MCF 10A (cell line): ENCODE results near the gene CNR1. TPM values are rescaled to one million over a fixed set of nuclear protein-coding genes. Genes with fewer than 3 reads are reported as not detected.
A peak's percentile ranks its signal among the peaks of the same experiment; 100 is the strongest.
"Not testable (repeated sequence)": the region's sequence is repeated elsewhere in the genome, so short reads cannot be mapped to it uniquely, and the experiment has no call there.

Source experiments
- Bru-seq: library from RNA; stranded (reverse); fragments of 400-500 nt; gene quantifications from one replicate; lab custom pipeline; 2021; lab: Mats Ljungman, UMichigan
- BruChase-seq, 2 experiments: library from RNA; stranded (reverse); fragments of 400-500 nt; gene quantifications; one replicate each; lab custom pipeline; 2021; lab: Mats Ljungman, UMichigan
- BruUV-seq: library from RNA; stranded (reverse); fragments of 400-500 nt; replicated peaks from 2 replicates; lab custom pipeline; 2021; lab: Mats Ljungman, UMichigan
- CTCF ChIA-PET: fragments of 300-600 bp; sonication (Branson Sonifier 250); formaldehyde crosslinking; extraction: SDS; loops from one replicate; lab custom pipeline; 2021; ENCODE audit warnings: antibody characterized with exemption, inconsistent platforms; lab: Yijun Ruan, JAX
- POLR2A ChIA-PET: fragments of 300-600, 350-650 bp; sonication (Branson Sonifier 250); formaldehyde crosslinking; extraction: SDS; loops from one replicate; lab custom pipeline; 2020; ENCODE audit warnings: antibody characterized with exemption, inconsistent platforms; lab: Yijun Ruan, JAX
- DNase-seq: peaks from one replicate; pipeline ENCODE4 v3.0.0-alpha.2; 2018; ENCODE audit not compliant: unreplicated experiment
- H3K27ac Mint-ChIP-seq: one replicate; pipeline ENCODE4 v1.8.0; 2022; ENCODE audit warnings: mild to moderate bottlenecking, low read depth, mixed read lengths; ENCODE audit not compliant: unreplicated experiment
- H3K27me3 Mint-ChIP-seq: one replicate; pipeline ENCODE4 v1.8.0; 2022; ENCODE audit warnings: mixed read lengths; ENCODE audit not compliant: insufficient read depth, unreplicated experiment
- H3K36me3 Mint-ChIP-seq: one replicate; pipeline ENCODE4 v1.8.0; 2022; ENCODE audit warnings: mild to moderate bottlenecking, moderate library complexity, mixed read lengths; ENCODE audit not compliant: insufficient read depth, unreplicated experiment
- H3K4me1 Mint-ChIP-seq: one replicate; pipeline ENCODE4 v1.8.0; 2022; ENCODE audit warnings: mixed read lengths; ENCODE audit not compliant: insufficient read depth, unreplicated experiment
- H3K4me3 Mint-ChIP-seq: one replicate; pipeline ENCODE4 v1.8.0; 2022; ENCODE audit warnings: mild to moderate bottlenecking, moderate library complexity, mixed read lengths; ENCODE audit not compliant: unreplicated experiment
- H3K9me3 Mint-ChIP-seq: one replicate; pipeline ENCODE4 v1.8.0; 2022; ENCODE audit warnings: mixed read lengths; ENCODE audit not compliant: unreplicated experiment
- intact Hi-C: fragments of 100-400 bp; cut with micrococcal nuclease; formaldehyde crosslinking; loops from 2 replicates; pipeline ENCODE4 v1.14.1; 2022
- long read RNA-seq: library from polyadenylated mRNA; stranded (forward); transcript quantifications from one replicate; pipeline ENCODE4 v2.0.0, GENCODE V29; 2022
- total RNA-seq: library from RNA; stranded (reverse); gene quantifications from 2 replicates; pipeline ENCODE4 v1.2.3, GENCODE V29; 2022
- TF ChIP-seq, protein P1 (sequence below): fragments of 200-600 bp; IDR thresholded peaks from one replicate; pipeline ENCODE4 v1.8.0; 2022; ENCODE audit warnings: antibody characterized with exemption, mild to moderate bottlenecking; ENCODE audit not compliant: unreplicated experiment

Gene CNR1
- total RNA-seq (0.16 TPM in 1 of 2 replicates, not detected in the other), Bru-seq, nascent RNA (percentile 13 among the genes with signal in this experiment), BruChase-seq, experiment 1, labeled RNA remaining after a 6-hour chase (percentile 13 among the genes with signal in this experiment), BruChase-seq, experiment 2, labeled RNA remaining after a 2-hour chase (percentile 18 among the genes with signal in this experiment)
- long read RNA-seq = 0 reads

DNA sequence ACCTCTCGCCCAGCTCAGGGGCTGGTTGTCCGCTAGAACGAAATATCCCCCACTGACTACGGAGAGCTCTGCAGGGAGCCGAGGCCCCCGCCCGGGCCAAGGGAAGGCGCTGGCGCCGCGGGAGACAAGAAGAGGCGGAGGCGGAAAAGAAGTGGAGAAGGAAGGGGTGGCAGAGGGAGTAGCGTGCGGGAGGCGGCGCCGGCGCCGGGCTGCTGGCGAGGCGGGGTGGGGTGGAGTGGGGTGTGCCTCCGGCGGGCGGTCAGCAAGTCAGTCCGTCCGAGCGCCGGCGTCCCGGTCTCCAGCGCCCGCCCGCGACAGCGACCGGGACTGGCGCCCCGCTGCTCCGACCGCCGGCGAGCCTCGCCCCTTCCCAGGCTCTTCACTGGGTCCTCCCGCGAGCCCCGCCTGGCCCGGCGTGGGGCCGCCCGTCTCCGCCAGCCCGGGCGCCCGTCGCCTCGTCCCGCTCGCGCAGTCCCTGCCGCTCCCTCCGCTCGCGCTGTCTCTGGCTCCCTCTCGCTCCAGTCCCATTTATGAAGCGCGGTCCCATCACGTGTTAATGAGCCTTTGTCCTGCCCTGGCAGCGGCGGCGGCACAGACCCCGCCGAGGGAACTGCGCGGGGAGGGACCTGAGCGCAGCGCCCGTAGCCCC is at the start of gene CNR1:
TSS of gene CNR1 (minus strand) at position 504 of the 649 bp plus-strand sequence. CDS start 21,073 bp downstream, outside the sequence.
- Mint-ChIP-seq H3K27ac (no peak within 1 kb of the TSS), H3K4me1 (no peaks in the 10 kb centered on the region), H3K27me3 (no peaks in the 10 kb centered on the region), H3K9me3 (peaks cover 7% of the 10 kb centered on the region), H3K4me3 (no peak within 1 kb of the TSS), H3K36me3 (no peaks in the 10 kb centered on the region)
- TF ChIP-seq, protein P1, sequence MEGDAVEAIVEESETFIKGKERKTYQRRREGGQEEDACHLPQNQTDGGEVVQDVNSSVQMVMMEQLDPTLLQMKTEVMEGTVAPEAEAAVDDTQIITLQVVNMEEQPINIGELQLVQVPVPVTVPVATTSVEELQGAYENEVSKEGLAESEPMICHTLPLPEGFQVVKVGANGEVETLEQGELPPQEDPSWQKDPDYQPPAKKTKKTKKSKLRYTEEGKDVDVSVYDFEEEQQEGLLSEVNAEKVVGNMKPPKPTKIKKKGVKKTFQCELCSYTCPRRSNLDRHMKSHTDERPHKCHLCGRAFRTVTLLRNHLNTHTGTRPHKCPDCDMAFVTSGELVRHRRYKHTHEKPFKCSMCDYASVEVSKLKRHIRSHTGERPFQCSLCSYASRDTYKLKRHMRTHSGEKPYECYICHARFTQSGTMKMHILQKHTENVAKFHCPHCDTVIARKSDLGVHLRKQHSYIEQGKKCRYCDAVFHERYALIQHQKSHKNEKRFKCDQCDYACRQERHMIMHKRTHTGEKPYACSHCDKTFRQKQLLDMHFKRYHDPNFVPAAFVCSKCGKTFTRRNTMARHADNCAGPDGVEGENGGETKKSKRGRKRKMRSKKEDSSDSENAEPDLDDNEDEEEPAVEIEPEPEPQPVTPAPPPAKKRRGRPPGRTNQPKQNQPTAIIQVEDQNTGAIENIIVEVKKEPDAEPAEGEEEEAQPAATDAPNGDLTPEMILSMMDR = no peak
- ChIA-PET CTCF (no interaction called here), POLR2A (interaction anchor here (0.7 kb wide), 1 partner anchor 27 kb away, joined by 3 read pairs; no protein-coding TSS in a partner anchor)
- DNase-seq = no peak
- BruUV-seq = no TSS peak
- intact Hi-C loops = no loop called here

DNA sequence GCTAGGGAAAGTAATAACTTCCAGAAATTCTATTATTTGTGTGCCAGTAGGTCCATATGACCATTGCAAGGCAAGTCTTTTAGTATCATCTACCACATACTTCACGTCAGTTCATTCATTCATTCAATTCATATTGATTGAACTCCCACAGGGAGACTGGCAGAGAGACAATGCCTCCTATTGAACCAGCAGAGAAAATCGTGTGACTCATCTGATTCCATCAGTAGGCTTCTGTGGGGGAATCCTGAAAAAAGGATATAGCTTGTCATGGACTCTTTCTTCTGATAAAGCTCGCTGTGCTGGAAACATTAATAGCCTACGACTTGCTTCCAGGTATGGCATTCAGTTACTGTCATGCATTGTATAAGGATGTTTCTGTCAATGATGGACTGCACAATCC is 45.3 kb upstream of the CNR1 start:
- Mint-ChIP-seq H3K4me3 (no peak overlapping the region), H3K27me3 (peaks cover 12% of the 10 kb centered on the region), H3K27ac (no peak overlapping the region), H3K9me3 (no peaks in the 10 kb centered on the region), H3K4me1 (no peaks in the 10 kb centered on the region), H3K36me3 (no peaks in the 10 kb centered on the region)
- no peak for DNase-seq
- ChIA-PET CTCF (no interaction called here), POLR2A (no interaction called here)
- no TSS peak for BruUV-seq
- TF ChIP-seq, protein P1 = no peak
- intact Hi-C loops = no loop called here

DNA sequence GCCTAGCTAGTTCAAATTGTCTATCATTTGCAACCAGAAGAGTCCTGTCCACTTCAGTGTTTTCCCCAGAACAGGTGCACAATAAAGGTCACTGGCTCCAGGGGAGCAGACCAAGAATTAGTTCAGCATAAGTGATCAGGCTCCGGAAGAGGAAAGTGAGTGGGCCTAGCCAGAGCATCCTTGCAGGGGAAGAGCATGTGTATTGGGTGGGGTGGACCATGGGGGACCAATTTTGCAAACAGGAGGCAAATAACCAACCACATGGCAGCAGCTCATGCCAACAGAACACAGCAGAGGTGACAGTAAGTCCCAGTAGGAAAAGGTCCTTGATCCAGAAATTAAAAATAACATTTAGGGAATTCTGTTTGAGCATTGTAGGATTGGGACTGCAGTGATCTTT is 43.2 kb upstream of the CNR1 start:
- no peaks in the 10 kb centered on the region for H3K36me3 Mint-ChIP-seq
- H3K4me3 Mint-ChIP-seq = no peak overlapping the region
- H3K27me3 Mint-ChIP-seq = no peaks in the 10 kb centered on the region
- POLR2A ChIA-PET = no interaction called here
- peaks cover 9% of the 10 kb centered on the region for H3K9me3 Mint-ChIP-seq
- CTCF ChIA-PET = interaction anchor here (0.6 kb wide), 1 partner anchor 17 kb away, joined by 4 read pairs; no protein-coding TSS in a partner anchor
- TF ChIP-seq, protein P1 = no peak
- no peak for DNase-seq
- intact Hi-C loops = no loop called here
- no peak overlapping the region for H3K27ac Mint-ChIP-seq
- H3K4me1 Mint-ChIP-seq = no peaks in the 10 kb centered on the region
- no TSS peak for BruUV-seq

DNA sequence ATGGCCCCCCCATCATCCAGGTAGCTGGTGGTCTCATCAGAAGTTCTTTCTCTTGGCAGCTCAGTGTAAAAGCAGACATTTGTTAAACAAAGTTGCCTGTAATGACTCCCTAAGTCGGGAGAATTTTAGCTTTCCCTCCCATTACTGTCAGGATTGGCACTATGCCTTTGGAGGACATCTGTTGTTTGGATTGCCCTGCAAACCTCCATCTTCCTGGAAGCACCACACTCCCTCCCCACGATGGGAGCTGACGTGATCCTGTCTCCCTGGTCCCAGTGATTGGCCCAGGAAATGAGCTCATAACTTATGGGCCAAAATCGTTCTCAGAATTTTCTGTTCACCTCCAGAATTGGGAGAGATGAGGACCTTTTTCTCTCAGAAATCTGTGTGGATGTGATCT is 42.6 kb upstream of the CNR1 start:
- Mint-ChIP-seq H3K9me3 (peaks cover 9% of the 10 kb centered on the region), H3K27me3 (no peaks in the 10 kb centered on the region)

DNA sequence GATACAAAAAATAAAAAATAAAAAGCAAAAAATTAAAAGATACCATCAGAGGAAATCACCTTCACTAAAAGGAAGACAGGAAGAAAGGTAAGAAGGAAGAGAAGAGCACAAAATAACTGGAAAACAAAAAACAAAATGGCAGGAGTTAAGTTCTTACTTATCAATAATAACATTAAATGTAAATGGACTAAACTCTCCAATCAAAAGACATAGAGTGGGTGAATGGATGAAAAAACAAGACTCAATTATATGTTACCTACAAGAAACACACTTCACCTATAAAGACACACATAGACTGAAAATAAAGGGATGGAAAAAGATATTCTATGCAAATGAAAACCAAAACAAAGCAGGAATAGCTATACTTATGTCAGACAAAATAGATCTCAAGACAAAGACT is 35.6 kb upstream of the CNR1 start:
- CTCF ChIA-PET, H3K36me3 Mint-ChIP-seq, H3K27me3 Mint-ChIP-seq, H3K27ac Mint-ChIP-seq, H3K4me3 Mint-ChIP-seq, POLR2A ChIA-PET, H3K4me1 Mint-ChIP-seq, DNase-seq, BruUV-seq, intact Hi-C loops: not testable (repeated sequence)
- H3K9me3 Mint-ChIP-seq = peaks cover 24% of the 10 kb centered on the region

More for the DNA sequence above, 42.6 kb upstream of the CNR1 start:
- H3K4me3 Mint-ChIP-seq = no peak overlapping the region
- TF ChIP-seq, protein P1 = no peak
- CTCF ChIA-PET = interaction anchor here (0.6 to 0.7 kb wide), 2 partner anchors 13 to 18 kb away, joined by 4 read pairs; no protein-coding TSS in a partner anchor
- no peaks in the 10 kb centered on the region for H3K4me1 Mint-ChIP-seq
- no peak overlapping the region for H3K27ac Mint-ChIP-seq
- BruUV-seq = no TSS peak
- POLR2A ChIA-PET = no interaction called here
- DNase-seq = no peak
- H3K36me3 Mint-ChIP-seq = no peaks in the 10 kb centered on the region
- intact Hi-C loops = no loop called here
